HepG2 (cell line): ENCODE data around the gene EMC9. TPM values are rescaled to one million over a fixed set of nuclear protein-coding genes. Genes with fewer than 3 reads are reported as not detected.
A peak's percentile ranks its signal among the peaks of the same experiment; 100 is the strongest.

Experiments
- ATAC-seq: fragments of 200-7000 bp; cut with Tn5 transposase; 3 replicates; pipeline ENCODE4 v1.9.1; 2020; ENCODE audit warnings: mild to moderate bottlenecking, moderate library complexity
- BruUV-seq: library from RNA; stranded (reverse); fragments of 400-500 nt; replicated peaks from 2 replicates; lab custom pipeline; 2021; lab: Mats Ljungman, UMichigan
- CTCF ChIA-PET: fragments of 300-600 bp; formaldehyde crosslinking; extraction: SDS; loops from one replicate; lab custom pipeline; 2021; ENCODE audit warnings: low total read pairs, inconsistent platforms, low intra/inter-chr PET ratio; lab: Yijun Ruan, JAX
- POLR2A ChIA-PET: fragments of 350-600 bp; sonication (Branson Sonifier 250); formaldehyde crosslinking; loops from one replicate; lab custom pipeline; 2020; ENCODE audit warnings: antibody characterized with exemption, inconsistent platforms; lab: Yijun Ruan, JAX
- DNase-seq: peaks from one replicate; pipeline ENCODE4 v3.0.0-alpha.2; 2015; ENCODE audit warnings: low spot score
- FAIRE-seq: peaks from 3 replicates; lab custom pipeline; 2011; peaks lifted over from hg19 to GRCh38; lab: Jason Lieb, UNC
- H2AFZ ChIP-seq: one replicate; pipeline ENCODE4 v1.6.1; 2011; ENCODE audit warnings: low read length, inconsistent platforms
- H3K27ac ChIP-seq: fragments of 300-600 bp; 3 replicates; pipeline ENCODE4 v1.8.0; 2011; ENCODE audit warnings: mixed run types, mild to moderate bottlenecking, mixed read lengths, low read length, inconsistent platforms; ENCODE audit not compliant: insufficient read depth; ENCODE audit errors: extremely low read length
- H3K27me3 ChIP-seq, 2 experiments: fragments of 200-600 bp in 1 of 2; 2 replicates in 1 of 2; 3 replicates in 1 of 2; pipeline versions ENCODE4 v1.6.0 to v1.8.0; 2011; ENCODE audit warnings: low read length in 2 of 2, mild to moderate bottlenecking in 2 of 2, moderate library complexity in 2 of 2, inconsistent platforms in 1 of 2; ENCODE audit not compliant: insufficient read depth in 2 of 2, control insufficient read depth in 1 of 2
- H3K36me3 ChIP-seq, 2 experiments: fragments of 200-600 bp in 1 of 2; replicated peaks in 1 of 2; 2 replicates in 1 of 2; 3 replicates in 1 of 2; pipeline versions ENCODE4 v1.5.1 to v1.8.0; 2011; ENCODE audit warnings: low read length in 2 of 2, inconsistent platforms in 1 of 2; ENCODE audit not compliant: insufficient read depth in 2 of 2, control insufficient read depth in 1 of 2
- H3K4me1 ChIP-seq: 2 replicates; pipeline ENCODE4 v1.5.1; 2012; ENCODE audit warnings: low read length, inconsistent platforms; ENCODE audit not compliant: insufficient read depth
- H3K4me2 ChIP-seq: 2 replicates; pipeline ENCODE4 v1.6.0; 2011; ENCODE audit warnings: low read depth, low read length, inconsistent platforms
- H3K4me3 ChIP-seq, 3 experiments: fragments of 200-600 bp in 1 of 3; sonication (generic), shearing (Covaris generic) in 1 of 3; replicated peaks in 1 of 3; 2 replicates each; pipeline ENCODE4 v1.5.1; 2011 to 2016; ENCODE audit warnings: low read length in 3 of 3, inconsistent platforms in 2 of 3, low read depth in 2 of 3, mild to moderate bottlenecking in 2 of 3, control low read depth in 1 of 3, mixed read lengths in 1 of 3; ENCODE audit not compliant: insufficient read depth in 1 of 3
- H3K79me2 ChIP-seq: one replicate; pipeline ENCODE4 v1.6.1; 2011; ENCODE audit warnings: low read length, inconsistent platforms; ENCODE audit not compliant: insufficient read depth
- H3K9ac ChIP-seq: 2 replicates; pipeline ENCODE4 v1.6.0; 2011; ENCODE audit warnings: mild to moderate bottlenecking, low read depth, low read length, inconsistent platforms; ENCODE audit not compliant: insufficient read depth
- H3K9me3 ChIP-seq: 2 replicates; pipeline ENCODE4 v1.5.1; 2012; ENCODE audit warnings: mild to moderate bottlenecking, low read length
- H4K20me1 ChIP-seq: 2 replicates; pipeline ENCODE4 v1.6.0; 2011; ENCODE audit warnings: inconsistent platforms, mild to moderate bottlenecking, low read length, moderate library complexity; ENCODE audit not compliant: insufficient read depth
- AGO2 ChIP-seq: fragments of 200-400 bp; formaldehyde crosslinking; optimal IDR thresholded peaks from 2 replicates; pipeline ENCODE3; 2017; ENCODE audit warnings: mild to moderate bottlenecking, low read depth, low read length, moderate library complexity
- CAMTA2 ChIP-seq: sonication (generic); formaldehyde crosslinking; IDR thresholded peaks from 2 replicates; pipeline ENCODE4 v1.4.0; 2020; ENCODE audit warnings: mild to moderate bottlenecking, missing genetic modification reagents, borderline replicate concordance
- CCDC6 ChIP-seq: sonication (generic); formaldehyde crosslinking; IDR thresholded peaks from 2 replicates; pipeline ENCODE4 v1.8.1; 2022; ENCODE audit warnings: mild to moderate bottlenecking, missing genetic modification reagents, moderate library complexity
- FOXK1 ChIP-seq: sonication (generic); formaldehyde crosslinking; IDR thresholded peaks from 2 replicates; pipeline ENCODE4 v1.4.0; 2020; ENCODE audit warnings: low read depth, missing genetic modification reagents, borderline replicate concordance
- HCFC1 ChIP-seq: fragments of 150-350 bp; IDR thresholded peaks from 2 replicates; pipeline ENCODE4 v1.6.1; 2014; ENCODE audit warnings: low read depth, low read length
- HIVEP1 ChIP-seq: sonication (generic); formaldehyde crosslinking; IDR thresholded peaks from 2 replicates; pipeline ENCODE4 v1.4.0; 2020; ENCODE audit warnings: mild to moderate bottlenecking, missing genetic modification reagents
- MLX ChIP-seq: IDR thresholded peaks from 2 replicates; pipeline ENCODE4 v1.6.1; 2016
- NCOA5 ChIP-seq: sonication (generic); formaldehyde crosslinking; IDR thresholded peaks from 2 replicates; pipeline ENCODE4 v1.4.0; 2020; ENCODE audit warnings: missing genetic modification reagents
- RAD21 ChIP-seq: fragments of 450-650 bp; formaldehyde crosslinking; IDR thresholded peaks from 2 replicates; pipeline ENCODE4 v1.5.0; 2020; ENCODE audit warnings: mild to moderate bottlenecking
- TBP ChIP-seq: sonication (generic); formaldehyde crosslinking; IDR thresholded peaks from 2 replicates; pipeline ENCODE4 v1.5.0; 2020; ENCODE audit warnings: missing genetic modification reagents
- TRIM22 ChIP-seq: fragments of 450-650 bp; IDR thresholded peaks from 2 replicates; pipeline ENCODE4 v1.6.1; 2017
- ZBTB21 ChIP-seq: sonication (generic); formaldehyde crosslinking; IDR thresholded peaks from 2 replicates; pipeline ENCODE4 v1.4.0; 2020; ENCODE audit warnings: missing genetic modification reagents
- ZBTB3 ChIP-seq: sonication (generic); formaldehyde crosslinking; IDR thresholded peaks from 2 replicates; pipeline ENCODE4 v1.4.0; 2020; ENCODE audit warnings: low read depth, mild to moderate bottlenecking, moderate library complexity, missing genetic modification reagents, borderline replicate concordance
- ZKSCAN5 ChIP-seq: sonication (generic); formaldehyde crosslinking; IDR thresholded peaks from 2 replicates; pipeline ENCODE4 v1.5.1; 2020; ENCODE audit warnings: mild to moderate bottlenecking, missing genetic modification reagents
- ZNF10 ChIP-seq: sonication (generic); formaldehyde crosslinking; IDR thresholded peaks from 2 replicates; pipeline ENCODE4 v1.4.0; 2020; ENCODE audit warnings: mild to moderate bottlenecking, low read depth, missing genetic modification reagents, borderline replicate concordance
- ZNF337 ChIP-seq: sonication (generic); formaldehyde crosslinking; IDR thresholded peaks from 2 replicates; pipeline ENCODE4 v1.5.1; 2020; ENCODE audit warnings: missing genetic modification reagents, low read depth, mild to moderate bottlenecking, borderline replicate concordance
- WGBS: methylation state at CpG from one replicate; pipeline ENCODE4 v1.1.6; 2017; ENCODE audit warnings: low lambda C conversion rate; 5-methylcytosine and 5-hydroxymethylcytosine counted together
- in situ Hi-C: cut with HindIII; loops from 2 replicates; pipeline ENCODE4 v1.10.0; 2017; ENCODE audit warnings: low pct_unique_long_range_greater_than_20kb; ENCODE audit not compliant: extremely low pct_ligation_motif_present
- intact Hi-C: fragments of 100-400 bp; cut with micrococcal nuclease; formaldehyde crosslinking; loops from one replicate; pipeline ENCODE4 v1.10.0; 2022; ENCODE audit not compliant: unreplicated experiment
- polyA plus RNA-seq, 8 experiments: library from polyadenylated mRNA; depleted of rRNA in 3 of 8; stranded (reverse) in 7 of 8; unstranded in 1 of 8; fragments of >200 nt; fragmentation: Illumina TruSeq in 4 of 8; extraction: Trizol in 4 of 8; gene quantifications; 2 replicates each; pipeline versions ENCODE4 v1.2.1 to v1.2.3, GENCODE V29; 2011 to 2016; ENCODE audit warnings: low read depth in 4 of 8, missing spikeins in 1 of 8, mixed read lengths in 1 of 8; ENCODE audit not compliant: insufficient read depth in 1 of 8
- total RNA-seq, 5 experiments: library from RNA; depleted of rRNA; stranded (reverse); fragments of >200 nt; fragmentation: Illumina TruSeq; extraction: Trizol; gene quantifications; 2 replicates each; pipeline ENCODE4 v1.2.3, GENCODE V29; 2016; ENCODE audit warnings: low read depth in 1 of 5
- TF ChIP-seq, protein P1 (sequence below): sonication (generic); formaldehyde crosslinking; IDR thresholded peaks from 2 replicates; pipeline ENCODE4 v1.8.0; 2022; ENCODE audit warnings: mild to moderate bottlenecking, missing genetic modification reagents, borderline replicate concordance
- TF ChIP-seq, protein P2 (sequence below): sonication (generic); formaldehyde crosslinking; IDR thresholded peaks from 2 replicates; pipeline ENCODE4 v1.5.1; 2020; ENCODE audit warnings: mild to moderate bottlenecking, missing genetic modification reagents

The EMC9 gene
- total and polyA plus RNA-seq, 2 of the 13 experiments (the other 11 are each of a cell fraction or from before 2014, with no cell fraction given), result 60.5 to 78.7 TPM

DNA sequence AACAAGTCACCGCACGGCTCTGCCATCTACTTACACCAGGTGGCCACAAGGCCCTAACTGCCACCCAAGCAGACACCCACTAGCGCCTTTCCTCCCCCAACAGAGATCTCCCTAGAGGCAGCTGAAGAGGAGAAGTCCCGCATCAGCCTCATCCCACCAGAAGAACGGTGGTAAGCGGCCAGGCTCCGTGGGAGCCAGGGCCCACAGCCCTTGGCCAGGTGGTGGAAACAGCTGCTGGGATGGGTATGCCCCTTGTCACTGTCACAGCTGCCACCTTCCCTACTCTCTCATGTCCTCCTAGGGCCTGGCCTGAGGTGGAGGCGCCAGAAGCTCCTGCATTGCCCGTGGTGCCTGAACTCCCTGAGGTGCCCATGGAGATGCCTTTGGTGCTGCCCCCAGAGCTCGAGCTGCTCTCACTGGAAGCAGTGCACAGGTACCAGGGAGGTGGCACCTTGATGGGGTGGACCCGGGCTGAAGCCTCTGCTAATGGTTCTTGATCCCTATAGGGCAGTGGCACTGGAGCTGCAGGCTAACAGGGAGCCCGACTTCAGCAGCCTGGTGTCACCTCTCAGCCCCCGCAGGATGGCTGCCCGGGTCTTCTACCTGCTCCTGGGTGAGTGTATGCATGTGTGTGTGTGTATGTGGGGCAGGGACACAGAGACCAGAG is 38.0 kb upstream of the EMC9 start:
- in situ Hi-C loops, result no loop called here
- H3K27ac ChIP-seq, result no peak overlapping the region
- POLR2A ChIA-PET, result interaction anchor here (0.6 to 8.1 kb wide), 15 partner anchors 9 to 128 kb away, joined by 3 to 65 read pairs (median 5); partner anchors contain the start of genes CARMIL3, CHMP4A, DCAF11 and EMC9
- TF ChIP-seq ZNF10 (no peak), MLX (CRISPR knock-in tag) (no peak), TRIM22 (no peak), NCOA5 (CRISPR knock-in tag) (no peak), ZKSCAN5 (CRISPR knock-in tag) (no peak), ZNF337 (CRISPR knock-in tag) (no peak), FOXK1 (CRISPR knock-in tag) (no peak), CAMTA2 (no peak), TBP (CRISPR knock-in tag) (no peak), HCFC1 (peak; percentile 4; the same call in 1 of the 2 replicates), ZBTB21 (no peak), AGO2 (peak; percentile 94), CCDC6 (CRISPR knock-in tag) (no peak), HIVEP1 (CRISPR knock-in tag) (no peak), ZBTB3 (CRISPR knock-in tag) (no peak), RAD21 (CRISPR knock-in tag) (no peak)
- TF ChIP-seq, protein P1, sequence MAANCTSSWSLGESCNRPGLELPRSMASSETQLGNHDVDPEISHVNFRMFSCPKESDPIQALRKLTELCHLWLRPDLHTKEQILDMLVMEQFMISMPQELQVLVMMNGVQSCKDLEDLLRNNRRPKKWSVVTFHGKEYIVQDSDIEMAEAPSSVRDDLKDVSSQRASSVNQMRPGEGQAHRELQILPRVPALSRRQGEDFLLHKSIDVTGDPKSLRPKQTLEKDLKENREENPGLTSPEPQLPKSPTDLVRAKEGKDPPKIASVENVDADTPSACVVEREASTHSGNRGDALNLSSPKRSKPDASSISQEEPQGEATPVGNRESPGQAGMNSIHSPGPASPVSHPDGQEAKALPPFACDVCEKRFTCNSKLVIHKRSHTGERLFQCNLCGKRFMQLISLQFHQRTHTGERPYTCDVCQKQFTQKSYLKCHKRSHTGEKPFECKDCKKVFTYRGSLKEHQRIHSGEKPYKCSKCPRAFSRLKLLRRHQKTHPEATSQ, result no peak
- TF ChIP-seq, protein P2, sequence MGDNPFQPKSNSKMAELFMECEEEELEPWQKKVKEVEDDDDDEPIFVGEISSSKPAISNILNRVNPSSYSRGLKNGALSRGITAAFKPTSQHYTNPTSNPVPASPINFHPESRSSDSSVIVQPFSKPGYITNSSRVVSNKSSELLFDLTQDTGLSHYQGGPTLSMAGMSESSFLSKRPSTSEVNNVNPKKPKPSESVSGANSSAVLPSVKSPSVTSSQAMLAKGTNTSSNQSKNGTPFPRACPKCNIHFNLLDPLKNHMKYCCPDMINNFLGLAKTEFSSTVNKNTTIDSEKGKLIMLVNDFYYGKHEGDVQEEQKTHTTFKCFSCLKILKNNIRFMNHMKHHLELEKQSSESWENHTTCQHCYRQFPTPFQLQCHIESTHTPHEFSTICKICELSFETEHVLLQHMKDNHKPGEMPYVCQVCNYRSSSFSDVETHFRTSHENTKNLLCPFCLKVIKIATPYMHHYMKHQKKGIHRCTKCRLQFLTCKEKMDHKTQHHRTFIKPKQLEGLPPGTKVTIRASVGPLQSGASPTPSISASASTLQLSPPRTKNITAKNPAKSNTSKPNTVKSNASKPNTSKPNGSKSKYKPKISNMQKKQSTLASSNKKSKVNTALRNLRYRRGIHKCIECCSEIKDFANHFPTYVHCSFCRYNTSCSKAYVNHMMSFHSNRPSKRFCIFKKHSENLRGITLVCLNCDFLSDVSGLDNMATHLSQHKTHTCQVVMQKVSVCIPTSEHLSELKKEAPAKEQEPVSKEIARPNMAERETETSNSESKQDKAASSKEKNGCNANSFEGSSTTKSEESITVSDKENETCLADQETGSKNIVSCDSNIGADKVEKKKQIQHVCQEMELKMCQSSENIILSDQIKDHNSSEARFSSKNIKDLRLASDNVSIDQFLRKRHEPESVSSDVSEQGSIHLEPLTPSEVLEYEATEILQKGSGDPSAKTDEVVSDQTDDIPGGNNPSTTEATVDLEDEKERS (CRISPR knock-in tag), result no peak

More for the DNA sequence above, 38.0 kb upstream of the EMC9 start:
- Histone ChIP-seq H3K79me2 (no peaks in the 10 kb centered on the region), H4K20me1 (no peaks in the 10 kb centered on the region), H3K27me3 (no peaks in the 10 kb centered on the region), H3K4me1 (no peaks in the 10 kb centered on the region), H3K9ac (no peak overlapping the region), H3K36me3 (peaks cover 62 to 67% of the 10 kb centered on the region in 2 experiments), H3K4me2 (no peak overlapping the region), H3K4me3 (no peak overlapping the region), H2AFZ (no peak overlapping the region), H3K9me3 (no peaks in the 10 kb centered on the region)
- ATAC-seq, result peak; percentile 0
- CTCF ChIA-PET, result no interaction called here
- intact Hi-C loops, result no loop called here
- no peak for DNase-seq
- BruUV-seq, result no TSS peak
- no peak for FAIRE-seq
- 94% methylated on average over 14 of the region's 14 CpGs for WGBS
